Endodermal cell (in vitro differentiated cells): Measurements from ENCODE around the gene SARNP. TPM values are rescaled to one million over a fixed set of nuclear protein-coding genes. Genes with fewer than 3 reads are reported as not detected.
A peak's percentile ranks its signal among the peaks of the same experiment; 100 is the strongest.

Source experiments
- DNase-seq: peaks from one replicate; pipeline ENCODE4 v3.0.0-alpha.2; 2017
- H3K27ac ChIP-seq: 2 replicates; pipeline ENCODE4 v1.5.1; 2013; ENCODE audit warnings: mild to moderate bottlenecking, low read depth, low read length, moderate library complexity
- H3K27me3 ChIP-seq: 2 replicates; pipeline ENCODE4 v1.6.1; 2013; ENCODE audit warnings: mild to moderate bottlenecking, low read length, moderate library complexity; ENCODE audit not compliant: insufficient read depth, control insufficient read depth, poor library complexity, severe bottlenecking
- H3K36me3 ChIP-seq: 2 replicates; pipeline ENCODE4 v1.7.0; 2013; ENCODE audit warnings: mild to moderate bottlenecking, low read length, moderate library complexity; ENCODE audit not compliant: control insufficient read depth, insufficient read depth
- H3K4me1 ChIP-seq: one replicate; pipeline ENCODE4 v1.7.0; 2013; ENCODE audit warnings: low read length; ENCODE audit not compliant: control insufficient read depth, insufficient read depth
- H3K4me3 ChIP-seq: 2 replicates; pipeline ENCODE4 v1.5.1; 2013; ENCODE audit warnings: mild to moderate bottlenecking, low read length, moderate library complexity
- H3K9ac ChIP-seq: 2 replicates; pipeline ENCODE4 v1.6.1; 2013; ENCODE audit warnings: mild to moderate bottlenecking, low read length, moderate library complexity; ENCODE audit not compliant: poor library complexity, severe bottlenecking; ENCODE audit errors: extremely low read depth
- H3K9me3 ChIP-seq: 2 replicates; pipeline ENCODE4 v1.6.1; 2013; ENCODE audit warnings: mild to moderate bottlenecking, low read length, moderate library complexity; ENCODE audit not compliant: control insufficient read depth
- H3K27ac Mint-ChIP-seq: 2 replicates; pipeline ENCODE4 v1.8.0; 2020; ENCODE audit warnings: mixed read lengths
- H3K27me3 Mint-ChIP-seq: 2 replicates; pipeline ENCODE4 v1.8.0; 2021; ENCODE audit warnings: mild to moderate bottlenecking, mixed read lengths; ENCODE audit not compliant: insufficient read depth
- H3K36me3 Mint-ChIP-seq: 2 replicates; pipeline ENCODE4 v1.8.0; 2020; ENCODE audit warnings: low read depth, mixed read lengths
- H3K4me1 Mint-ChIP-seq: 2 replicates; pipeline ENCODE4 v1.8.0; 2020; ENCODE audit warnings: mixed read lengths
- H3K4me3 Mint-ChIP-seq: 2 replicates; pipeline ENCODE4 v1.8.0; 2020; ENCODE audit warnings: mild to moderate bottlenecking, moderate library complexity, mixed read lengths
- H3K9me3 Mint-ChIP-seq: 2 replicates; pipeline ENCODE4 v1.8.0; 2020; ENCODE audit warnings: mild to moderate bottlenecking, mixed read lengths
- CTCF ChIP-seq: fragments of 200-600 bp; sonication (generic); conservative IDR thresholded peaks from 2 replicates; pipeline ENCODE4 v1.5.0; 2021; ENCODE audit warnings: antibody characterized with exemption, mild to moderate bottlenecking
- WGBS, 2 experiments: methylation state at CpG; one replicate each; pipeline versions ENCODE4 v1.1.5 to v1.1.7; 2013; ENCODE audit warnings: missing lambda C conversion rate in 2 of 2, mixed read lengths in 1 of 2; ENCODE audit not compliant: insufficient coverage in 1 of 2, insufficient read length in 1 of 2; 5-methylcytosine and 5-hydroxymethylcytosine counted together
- total RNA-seq, 2 donors: library from RNA; stranded (reverse); fragmentation: NEBNext Ultra II Directional in 1 of 2; extraction: Animal tissue kit (Norgen Biotek cat#: 25700) in 1 of 2; gene quantifications; 2 replicates in 1 of 2; 3 replicates in 1 of 2; pipeline ENCODE4 v1.2.1, GENCODE V29; 2021

SARNP gene
- total RNA-seq, 2 donors from 2014 or later, result 95.7 to 119 TPM

DNA sequence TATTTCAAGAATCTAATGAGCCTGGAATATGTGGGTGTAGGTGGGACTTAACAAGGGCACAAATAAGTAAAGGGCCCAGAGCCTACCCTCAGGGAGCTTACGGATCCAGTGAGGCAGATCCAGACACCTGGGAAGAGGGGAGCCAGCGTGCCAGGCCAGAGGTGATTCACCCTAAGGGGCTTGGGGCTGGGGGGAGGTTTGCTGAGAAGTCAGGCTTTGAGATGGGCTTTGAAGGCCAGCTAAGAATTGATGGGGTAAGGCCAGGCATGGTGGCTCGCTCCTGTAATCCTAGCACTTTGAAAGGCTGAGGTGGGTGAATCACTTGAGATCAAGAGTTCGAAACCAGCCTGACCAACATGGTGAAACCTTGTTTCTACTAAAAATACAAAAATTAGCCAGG lies 25.9 kb upstream of the SARNP start:
- Histone ChIP-seq H3K4me3 (no peak overlapping the region), H3K36me3 (no peaks in the 10 kb centered on the region), H3K27me3 (no peaks in the 10 kb centered on the region), H3K27ac (no peak overlapping the region), H3K9me3 (no peaks in the 10 kb centered on the region), H3K4me1 (peaks cover 5% of the 10 kb centered on the region), H3K9ac (no peak overlapping the region)
- H3K9me3 Mint-ChIP-seq, result no peaks in the 10 kb centered on the region
- no peaks in the 10 kb centered on the region for H3K27me3 Mint-ChIP-seq
- DNase-seq, result no peak
- H3K27ac Mint-ChIP-seq, result no peak overlapping the region
- no peak overlapping the region for H3K4me3 Mint-ChIP-seq
- TF ChIP-seq CTCF, result no peak
- WGBS, 2 experiments, result 93 to 94% methylated on average over 3 to 4 of the region's 4 CpGs
- no peaks in the 10 kb centered on the region for H3K36me3 Mint-ChIP-seq
- peaks cover 9% of the 10 kb centered on the region for H3K4me1 Mint-ChIP-seq

- no peaks in the 10 kb centered on the region for H3K9me3 Mint-ChIP-seq
- H3K4me3 ChIP-seq, result peak within 1 kb of the TSS; percentile 67
- H3K4me3 Mint-ChIP-seq, result peak within 1 kb of the TSS; percentile 33
Measured at GRCh38 chr12:55842681-55843429, 25.3 kb upstream of the SARNP start, which contains the start of gene MMP19. MMP19 (minus strand) TSS chr12:55842936; CDS start chr12:55842830, 106 bp downstream.

DNA sequence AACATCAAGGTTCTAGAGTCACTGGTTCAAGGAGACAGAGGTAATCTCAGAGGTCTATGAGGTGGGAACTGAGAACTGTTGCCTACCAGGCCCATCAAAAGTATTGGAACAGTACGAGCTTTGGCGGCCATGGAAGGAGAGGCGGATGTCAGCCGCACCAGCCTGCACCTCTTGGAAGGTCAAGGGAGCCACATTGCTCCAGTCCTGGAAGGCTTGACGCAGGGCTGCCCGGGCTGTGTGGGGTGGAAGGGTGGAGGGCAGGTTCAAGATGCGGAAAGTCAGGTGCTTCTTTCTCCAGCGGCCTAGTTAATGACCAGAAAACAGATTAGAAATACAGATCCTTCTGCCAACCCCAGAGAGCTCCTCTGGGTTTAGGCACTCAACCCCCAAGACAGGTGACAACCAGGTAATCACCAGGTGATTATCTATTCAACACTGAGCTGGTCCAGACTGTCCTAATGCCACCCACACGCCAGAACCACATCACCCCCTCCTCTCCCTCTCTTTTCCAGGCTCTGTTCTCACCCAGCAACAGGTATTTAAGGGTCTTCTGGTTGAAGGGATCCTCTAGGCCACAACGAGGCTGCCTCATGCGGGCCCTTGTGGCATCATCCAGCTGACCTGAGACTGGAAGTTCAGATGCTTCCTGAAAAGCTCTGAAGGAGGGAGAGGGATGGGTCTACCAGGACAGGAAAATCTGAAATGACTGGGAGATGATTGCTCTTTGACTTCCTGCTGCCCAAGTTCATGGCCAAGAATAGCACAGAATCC lies 23.2 kb upstream of the SARNP start:
- TF ChIP-seq CTCF, result no peak
- Mint-ChIP-seq H3K4me3 (no peak overlapping the region), H3K9me3 (no peaks in the 10 kb centered on the region), H3K27me3 (no peaks in the 10 kb centered on the region), H3K27ac (no peak overlapping the region), H3K4me1 (peaks cover 9% of the 10 kb centered on the region), H3K36me3 (no peaks in the 10 kb centered on the region)
- Histone ChIP-seq H3K4me1 (peaks cover 5% of the 10 kb centered on the region), H3K4me3 (no peak overlapping the region), H3K27me3 (no peaks in the 10 kb centered on the region), H3K27ac (no peak overlapping the region), H3K36me3 (no peaks in the 10 kb centered on the region), H3K9ac (no peak overlapping the region), H3K9me3 (no peaks in the 10 kb centered on the region)
- WGBS, 2 experiments, result 94 to 97% methylated on average over 8 to 11 of the region's 11 CpGs
- DNase-seq, result no peak

More at GRCh38 chr12:55842681-55843429, 25.3 kb upstream of the SARNP start, which contains the start of gene MMP19:
- H3K36me3 Mint-ChIP-seq, result no peaks in the 10 kb centered on the region
- H3K4me1 Mint-ChIP-seq, result peaks cover 9% of the 10 kb centered on the region
- no peaks in the 10 kb centered on the region for H3K27me3 Mint-ChIP-seq
- Histone ChIP-seq H3K9ac (no peak within 1 kb of the TSS), H3K4me1 (peaks cover 5% of the 10 kb centered on the region), H3K36me3 (no peaks in the 10 kb centered on the region), H3K27me3 (no peaks in the 10 kb centered on the region), H3K27ac (no peak within 1 kb of the TSS), H3K9me3 (no peaks in the 10 kb centered on the region)
- WGBS, 2 experiments, result 64 to 70% methylated on average over 10 of the region's 10 CpGs
- H3K27ac Mint-ChIP-seq, result peak within 1 kb of the TSS; percentile 70
- DNase-seq, result peak; percentile 87
- no peak for TF ChIP-seq CTCF
